ENCODE results near the gene CAMTA1. TPM values are rescaled to one million over a fixed set of nuclear protein-coding genes. Genes with fewer than 3 reads are reported as not detected.

Gene CAMTA1
- total and polyA plus RNA-seq, 4 donors, result 18.0 to 93.5 (median 35.8) TPM

- Histone ChIP-seq H3K9ac (ENCODE audit: low read depth in 1 of 2, low read length in 2 of 2) (no peak overlapping the region), H3K27ac (ENCODE audit: low read depth in 1 of 2, low read length in 2 of 2) (no peak overlapping the region), H3K4me3 (ENCODE audit: low read depth in 1 of 3, low read length in 3 of 3) (no peak overlapping the region), H3K36me3 (ENCODE audit: control insufficient read depth in 4 of 4, insufficient read depth in 3 of 4, low read depth in 1 of 4, low read length in 3 of 4) (no peaks in the 10 kb centered on the region), H3K4me1 (ENCODE audit: control insufficient read depth in 4 of 4, insufficient read depth in 4 of 4, low read length in 3 of 4) (no peaks in the 10 kb centered on the region), H3K27me3 (ENCODE audit: control insufficient read depth in 4 of 4, insufficient read depth in 4 of 4, low read length in 3 of 4) (no peaks in the 10 kb centered on the region), H3K9me3 (ENCODE audit: control insufficient read depth in 4 of 4, low read length in 3 of 4) (no peaks in the 10 kb centered on the region)
- DNase-seq (ENCODE audit: low spot score), result no peak
- TF ChIP-seq GABPA (IDR thresholded peaks at IDR 0.05 in 1 of 2, conservative IDR thresholded peaks at IDR 0.05 in 1 of 2), result no peak
- TF ChIP-seq SP1 (IDR thresholded peaks at IDR 0.05), result no peak
- no peak for TF ChIP-seq JUND (IDR thresholded peaks at IDR 0.05)
- no peak for TF ChIP-seq FOXA2 (IDR thresholded peaks at IDR 0.05)
- TF ChIP-seq NR2F2 (IDR thresholded peaks at IDR 0.05), result no peak
- no peak for TF ChIP-seq YY1 (IDR thresholded peaks at IDR 0.05)
- TF ChIP-seq CTCF (IDR thresholded peaks at IDR 0.05; ENCODE audit: low read depth, low read length, missing input control), result no peak
- TF ChIP-seq EGR1 (IDR thresholded peaks at IDR 0.05; ENCODE audit: low read depth in 2 of 2), result no peak
- TF ChIP-seq TAF1 (conservative IDR thresholded peaks at IDR 0.05), result no peak
- TF ChIP-seq HNF4G (IDR thresholded peaks at IDR 0.05), result no peak
- TF ChIP-seq RXRA (IDR thresholded peaks at IDR 0.05), result no peak
- TF ChIP-seq HNF4A (conservative IDR thresholded peaks at IDR 0.05), result no peak
- TF ChIP-seq FOXA1 (IDR thresholded peaks at IDR 0.05), result no peak
- TF ChIP-seq REST (IDR thresholded peaks at IDR 0.05), result no peak
- TF ChIP-seq, protein P1, sequence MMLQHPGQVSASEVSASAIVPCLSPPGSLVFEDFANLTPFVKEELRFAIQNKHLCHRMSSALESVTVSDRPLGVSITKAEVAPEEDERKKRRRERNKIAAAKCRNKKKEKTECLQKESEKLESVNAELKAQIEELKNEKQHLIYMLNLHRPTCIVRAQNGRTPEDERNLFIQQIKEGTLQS (IDR thresholded peaks at IDR 0.05), result no peak
- TF ChIP-seq, protein P2, sequence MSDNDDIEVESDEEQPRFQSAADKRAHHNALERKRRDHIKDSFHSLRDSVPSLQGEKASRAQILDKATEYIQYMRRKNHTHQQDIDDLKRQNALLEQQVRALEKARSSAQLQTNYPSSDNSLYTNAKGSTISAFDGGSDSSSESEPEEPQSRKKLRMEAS (IDR thresholded peaks at IDR 0.05), result no peak
- no peak for TF ChIP-seq ZBTB33 (IDR thresholded peaks at IDR 0.05)
- no peak for TF ChIP-seq RAD21 (IDR thresholded peaks at IDR 0.05)
These were observed 355.0 kb downstream of the CAMTA1 start for GRCh38 chr1:7140251-7140650.

All from liver (tissue), 9 donors.